A549 (cell line): ENCODE results near the gene RBSN. TPM values are rescaled to one million over a fixed set of nuclear protein-coding genes. Genes with fewer than 3 reads are reported as not detected.

ENCODE experiments used
- ATAC-seq, 2 experiments: fragments of 200-7000 bp in 1 of 2; fragments of >200 bp in 1 of 2; cut with Nextera tagmentation in 1 of 2; cut with Tn5 transposase in 1 of 2; 3 replicates each; pipeline versions ENCODE4 v1.8.0 to v1.9.1; 2018 to 2020; ENCODE audit warnings: mild to moderate bottlenecking in 1 of 2, moderate library complexity in 1 of 2
- CTCF ChIA-PET: fragments of 300-600 bp; sonication (Branson Sonifier 250); formaldehyde crosslinking; extraction: SDS; loops from one replicate; lab custom pipeline; 2021; ENCODE audit warnings: antibody characterized with exemption, inconsistent platforms; lab: Yijun Ruan, JAX
- POLR2A ChIA-PET: fragments of 350-600 bp; formaldehyde crosslinking; extraction: SDS; loops from one replicate; lab custom pipeline; 2021; ENCODE audit warnings: antibody characterized with exemption, inconsistent platforms; lab: Yijun Ruan, JAX
- DNase-seq, 2 experiments: peaks; one replicate each; pipeline versions ENCODE4 v3.0.0 to v3.0.0-alpha.2; 2011 to 2016; ENCODE audit warnings: low read depth in 1 of 2, low spot score in 1 of 2
- FAIRE-seq: peaks from 2 replicates; lab custom pipeline; 2011; peaks lifted over from hg19 to GRCh38; lab: Jason Lieb, UNC
- H3K27ac ChIP-seq, 2 experiments: fragments of >200 bp; sonication (Bioruptor Twin); formaldehyde crosslinking; 3 replicates each; pipeline ENCODE4 v1.5.1; 2016 to 2017
- H3K4me1 ChIP-seq: fragments of >200 bp; sonication (Bioruptor Twin); formaldehyde crosslinking; 3 replicates; pipeline ENCODE4 v1.6.1; 2016
- H3K4me2 ChIP-seq: fragments of >200 bp; sonication (Bioruptor Twin); formaldehyde crosslinking; 3 replicates; pipeline ENCODE4 v1.6.1; 2016
- H3K4me3 ChIP-seq: fragments of >200 bp; sonication (Bioruptor Twin); formaldehyde crosslinking; 3 replicates; pipeline ENCODE4 v1.5.1; 2016
- H3K9me3 ChIP-seq: fragments of >200 bp; sonication (Bioruptor Twin); formaldehyde crosslinking; 3 replicates; pipeline ENCODE4 v1.6.1; 2016
- BHLHE40 ChIP-seq: IDR thresholded peaks from 2 replicates; pipeline ENCODE4 v1.6.1; 2012; ENCODE audit warnings: low read depth, low read length, inconsistent platforms
- CHD2 ChIP-seq: fragments of 150-350 bp; IDR thresholded peaks from 2 replicates; pipeline ENCODE4 v1.6.1; 2014; ENCODE audit warnings: low read length; ENCODE audit not compliant: partially characterized antibody
- CHD4 ChIP-seq: fragments of 200-600 bp; sonication (generic); IDR thresholded peaks from 2 replicates; pipeline ENCODE4 v1.6.1; 2016; ENCODE audit warnings: antibody characterized with exemption, mild to moderate bottlenecking, borderline replicate concordance
- ESRRA ChIP-seq: fragments of 150-350 bp; IDR thresholded peaks from 2 replicates; pipeline ENCODE4 v1.6.1; 2014; ENCODE audit warnings: mild to moderate bottlenecking, low read length, borderline replicate concordance
- FOSB ChIP-seq: fragments of 250-450 bp; sonication (Bioruptor Pico); IDR thresholded peaks from 2 replicates; pipeline ENCODE4 v1.5.0; 2020; ENCODE audit warnings: mild to moderate bottlenecking, moderate library complexity
- FOXS1 ChIP-seq: fragments of 250-450 bp; sonication (Bioruptor Pico); IDR thresholded peaks from 2 replicates; pipeline ENCODE4 v1.5.0; 2020; ENCODE audit warnings: mild to moderate bottlenecking, moderate library complexity
- HDAC2 ChIP-seq: fragments of 200-600 bp; sonication (generic); IDR thresholded peaks from 2 replicates; pipeline ENCODE4 v1.6.1; 2016
- HOXB5 ChIP-seq: fragments of 250-450 bp; sonication (Bioruptor Pico); IDR thresholded peaks from 2 replicates; pipeline ENCODE4 v1.5.0; 2020; ENCODE audit warnings: mild to moderate bottlenecking, moderate library complexity
- JUN ChIP-seq, 2 experiments: fragments of >200 bp; sonication (Bioruptor Twin); formaldehyde crosslinking; IDR thresholded peaks; 2 replicates in 1 of 2; 3 replicates in 1 of 2; pipeline ENCODE4 v1.6.1; 2016 to 2017
- KDM1A ChIP-seq: fragments of 200-600 bp; sonication (generic); IDR thresholded peaks from 2 replicates; pipeline ENCODE4 v1.6.1; 2016; ENCODE audit warnings: low read depth, mild to moderate bottlenecking
- NPAS2 ChIP-seq: fragments of 250-450 bp; sonication (Bioruptor Pico); IDR thresholded peaks from 2 replicates; pipeline ENCODE4 v1.8.0; 2022; ENCODE audit warnings: mild to moderate bottlenecking, moderate library complexity, borderline replicate concordance
- NR3C1 ChIP-seq: fragments of >200 bp; sonication (Bioruptor Twin); formaldehyde crosslinking; IDR thresholded peaks from 3 replicates; pipeline ENCODE4 v1.6.1; 2017
- RNF2 ChIP-seq: fragments of 200-600 bp; sonication (generic); IDR thresholded peaks from 2 replicates; pipeline ENCODE4 v1.6.1; 2016; ENCODE audit warnings: low read depth, mild to moderate bottlenecking, antibody characterized with exemption, moderate library complexity, borderline replicate concordance
- TP53 ChIP-seq: fragments of 250-450 bp; sonication (Bioruptor Pico); IDR thresholded peaks from 2 replicates; pipeline ENCODE4 v1.5.0; 2021; ENCODE audit warnings: mild to moderate bottlenecking, moderate library complexity
- ZC3H11A ChIP-seq: fragments of 450-650 bp; IDR thresholded peaks from 2 replicates; pipeline ENCODE4 v1.6.1; 2014; ENCODE audit warnings: antibody characterized with exemption, mild to moderate bottlenecking
- ZSCAN20 ChIP-seq: fragments of 250-450 bp; sonication (Bioruptor Pico); IDR thresholded peaks from 2 replicates; pipeline ENCODE4 v1.8.0; 2022; ENCODE audit warnings: mild to moderate bottlenecking, moderate library complexity
- WGBS: methylation state at CpG from one replicate; pipeline ENCODE4 v1.1.6; 2017; ENCODE audit errors: missing lambda C conversion rate; 5-methylcytosine and 5-hydroxymethylcytosine counted together
- polyA plus RNA-seq, 4 experiments: library from polyadenylated mRNA; depleted of rRNA in 3 of 4; stranded (reverse); fragments of >200 nt; fragmentation: RNase III in 1 of 4; extraction: RNeasy Plus Mini Kit Qiagen cat#74134 plus additional on column Dnase treatment in 1 of 4; gene quantifications; 2 replicates in 3 of 4; 3 replicates in 1 of 4; pipeline ENCODE4 v1.2.3, GENCODE V29; 2011 to 2017
- TF ChIP-seq, protein P1 (sequence below): fragments of 200-600 bp; sonication (generic); IDR thresholded peaks from 2 replicates; pipeline ENCODE4 v1.6.1; 2016; ENCODE audit warnings: antibody characterized with exemption, mild to moderate bottlenecking, moderate library complexity
- TF ChIP-seq, protein P2 (sequence below): IDR thresholded peaks from 2 replicates; pipeline ENCODE4 v1.6.1; 2012
- TF ChIP-seq, protein P3 (sequence below): fragments of 250-450 bp; sonication (Bioruptor Pico); IDR thresholded peaks from 2 replicates; pipeline ENCODE4 v1.5.0; 2021; ENCODE audit warnings: mild to moderate bottlenecking, moderate library complexity, borderline replicate concordance
- TF ChIP-seq, protein P4 (sequence below): IDR thresholded peaks from 2 replicates; pipeline ENCODE4 v1.6.1; 2012
- TF ChIP-seq, protein P5 (sequence below): fragments of 150-350 bp; IDR thresholded peaks from 2 replicates; pipeline ENCODE4 v1.6.1; 2014; ENCODE audit warnings: low read depth, mild to moderate bottlenecking, low read length

The RBSN gene
- polyA plus RNA-seq, 2 of the 4 experiments (the other 2 are of a cell fraction): 9.5 to 14.9 TPM

DNA sequence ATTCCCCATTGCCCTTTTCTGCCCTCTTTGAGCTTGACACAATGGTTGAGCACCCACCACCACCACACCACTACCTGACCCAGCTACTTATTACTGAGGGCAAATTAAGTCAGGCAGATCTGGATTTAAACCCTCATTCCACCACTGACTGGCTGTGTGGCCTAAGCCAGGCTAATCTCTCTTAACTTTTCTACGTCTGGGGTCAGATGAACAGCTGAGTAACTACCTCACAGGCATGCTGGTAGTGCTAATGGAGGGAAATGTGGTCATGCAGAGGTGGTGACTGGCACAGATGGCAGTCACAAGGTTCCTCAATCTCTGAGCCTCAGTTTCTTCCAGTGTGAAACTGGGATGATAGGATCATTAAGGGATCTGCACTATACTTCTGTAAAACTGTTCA lies 29.5 kb downstream of the RBSN start (continued):
- TF ChIP-seq, protein P1, sequence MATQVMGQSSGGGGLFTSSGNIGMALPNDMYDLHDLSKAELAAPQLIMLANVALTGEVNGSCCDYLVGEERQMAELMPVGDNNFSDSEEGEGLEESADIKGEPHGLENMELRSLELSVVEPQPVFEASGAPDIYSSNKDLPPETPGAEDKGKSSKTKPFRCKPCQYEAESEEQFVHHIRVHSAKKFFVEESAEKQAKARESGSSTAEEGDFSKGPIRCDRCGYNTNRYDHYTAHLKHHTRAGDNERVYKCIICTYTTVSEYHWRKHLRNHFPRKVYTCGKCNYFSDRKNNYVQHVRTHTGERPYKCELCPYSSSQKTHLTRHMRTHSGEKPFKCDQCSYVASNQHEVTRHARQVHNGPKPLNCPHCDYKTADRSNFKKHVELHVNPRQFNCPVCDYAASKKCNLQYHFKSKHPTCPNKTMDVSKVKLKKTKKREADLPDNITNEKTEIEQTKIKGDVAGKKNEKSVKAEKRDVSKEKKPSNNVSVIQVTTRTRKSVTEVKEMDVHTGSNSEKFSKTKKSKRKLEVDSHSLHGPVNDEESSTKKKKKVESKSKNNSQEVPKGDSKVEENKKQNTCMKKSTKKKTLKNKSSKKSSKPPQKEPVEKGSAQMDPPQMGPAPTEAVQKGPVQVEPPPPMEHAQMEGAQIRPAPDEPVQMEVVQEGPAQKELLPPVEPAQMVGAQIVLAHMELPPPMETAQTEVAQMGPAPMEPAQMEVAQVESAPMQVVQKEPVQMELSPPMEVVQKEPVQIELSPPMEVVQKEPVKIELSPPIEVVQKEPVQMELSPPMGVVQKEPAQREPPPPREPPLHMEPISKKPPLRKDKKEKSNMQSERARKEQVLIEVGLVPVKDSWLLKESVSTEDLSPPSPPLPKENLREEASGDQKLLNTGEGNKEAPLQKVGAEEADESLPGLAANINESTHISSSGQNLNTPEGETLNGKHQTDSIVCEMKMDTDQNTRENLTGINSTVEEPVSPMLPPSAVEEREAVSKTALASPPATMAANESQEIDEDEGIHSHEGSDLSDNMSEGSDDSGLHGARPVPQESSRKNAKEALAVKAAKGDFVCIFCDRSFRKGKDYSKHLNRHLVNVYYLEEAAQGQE: no peak
- TF ChIP-seq, protein P2, sequence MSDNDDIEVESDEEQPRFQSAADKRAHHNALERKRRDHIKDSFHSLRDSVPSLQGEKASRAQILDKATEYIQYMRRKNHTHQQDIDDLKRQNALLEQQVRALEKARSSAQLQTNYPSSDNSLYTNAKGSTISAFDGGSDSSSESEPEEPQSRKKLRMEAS: no peak

DNA sequence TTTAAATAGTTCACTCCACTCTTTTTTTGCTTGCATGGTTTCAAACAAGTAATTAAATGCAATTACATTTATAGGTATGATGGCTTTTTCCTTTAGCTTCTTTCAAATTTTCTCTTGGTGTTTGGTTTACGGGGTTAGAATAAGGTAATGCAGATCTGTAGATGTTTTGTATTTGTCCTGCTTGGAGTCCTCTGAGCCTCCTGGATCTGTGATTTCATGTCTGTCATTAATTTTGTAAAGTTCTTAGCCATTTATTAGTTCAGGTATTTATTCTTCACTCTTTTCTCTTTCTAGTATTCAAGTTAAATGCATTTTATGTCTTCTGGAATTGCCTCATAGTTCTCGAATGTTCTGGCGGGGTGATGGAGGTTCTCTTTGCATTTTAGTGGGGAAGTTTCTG lies 32.5 kb downstream of the RBSN start:
- no peak overlapping the region for H3K4me3 ChIP-seq
- H3K4me1 ChIP-seq: peaks cover 12% of the 10 kb centered on the region
- WGBS: 94% methylated on average over 3 of the region's 3 CpGs
- no peak for ATAC-seq
- POLR2A ChIA-PET: no interaction called here
- no peak overlapping the region for H3K27ac ChIP-seq
- CTCF ChIA-PET: interaction anchor here (0.7 to 1.0 kb wide), 2 partner anchors 29 to 84 kb away, joined by 3 read pairs; no protein-coding TSS in a partner anchor
- no peak for FAIRE-seq
- DNase-seq: no peak
- H3K9me3 ChIP-seq: no peaks in the 10 kb centered on the region
- H3K4me2 ChIP-seq: no peak overlapping the region
- TF ChIP-seq ZSCAN20 (CRISPR knock-in tag) (no peak), NPAS2 (no peak), CHD2 (no peak), CHD4 (no peak), JUN (IDR thresholded peaks at IDR 0.05) (no peak), HDAC2 (no peak), RNF2 (no peak), ESRRA (no peak), BHLHE40 (no peak), HOXB5 (CRISPR knock-in tag) (no peak), ZC3H11A (no peak), FOXS1 (CRISPR knock-in tag) (no peak), NR3C1 (no peak), TP53 (CRISPR knock-in tag) (no peak), KDM1A (no peak), FOSB (no peak)
- TF ChIP-seq, protein P3, sequence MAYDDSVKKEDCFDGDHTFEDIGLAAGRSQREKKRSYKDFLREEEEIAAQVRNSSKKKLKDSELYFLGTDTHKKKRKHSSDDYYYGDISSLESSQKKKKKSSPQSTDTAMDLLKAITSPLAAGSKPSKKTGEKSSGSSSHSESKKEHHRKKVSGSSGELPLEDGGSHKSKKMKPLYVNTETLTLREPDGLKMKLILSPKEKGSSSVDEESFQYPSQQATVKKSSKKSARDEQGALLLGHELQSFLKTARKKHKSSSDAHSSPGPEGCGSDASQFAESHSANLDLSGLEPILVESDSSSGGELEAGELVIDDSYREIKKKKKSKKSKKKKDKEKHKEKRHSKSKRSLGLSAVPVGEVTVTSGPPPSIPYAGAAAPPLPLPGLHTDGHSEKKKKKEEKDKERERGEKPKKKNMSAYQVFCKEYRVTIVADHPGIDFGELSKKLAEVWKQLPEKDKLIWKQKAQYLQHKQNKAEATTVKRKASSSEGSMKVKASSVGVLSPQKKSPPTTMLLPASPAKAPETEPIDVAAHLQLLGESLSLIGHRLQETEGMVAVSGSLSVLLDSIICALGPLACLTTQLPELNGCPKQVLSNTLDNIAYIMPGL (CRISPR knock-in tag): no peak
- TF ChIP-seq, protein P4, sequence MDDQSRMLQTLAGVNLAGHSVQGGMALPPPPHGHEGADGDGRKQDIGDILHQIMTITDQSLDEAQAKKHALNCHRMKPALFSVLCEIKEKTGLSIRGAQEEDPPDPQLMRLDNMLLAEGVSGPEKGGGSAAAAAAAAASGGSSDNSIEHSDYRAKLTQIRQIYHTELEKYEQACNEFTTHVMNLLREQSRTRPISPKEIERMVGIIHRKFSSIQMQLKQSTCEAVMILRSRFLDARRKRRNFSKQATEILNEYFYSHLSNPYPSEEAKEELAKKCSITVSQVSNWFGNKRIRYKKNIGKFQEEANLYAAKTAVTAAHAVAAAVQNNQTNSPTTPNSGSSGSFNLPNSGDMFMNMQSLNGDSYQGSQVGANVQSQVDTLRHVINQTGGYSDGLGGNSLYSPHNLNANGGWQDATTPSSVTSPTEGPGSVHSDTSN: no peak
- TF ChIP-seq, protein P5, sequence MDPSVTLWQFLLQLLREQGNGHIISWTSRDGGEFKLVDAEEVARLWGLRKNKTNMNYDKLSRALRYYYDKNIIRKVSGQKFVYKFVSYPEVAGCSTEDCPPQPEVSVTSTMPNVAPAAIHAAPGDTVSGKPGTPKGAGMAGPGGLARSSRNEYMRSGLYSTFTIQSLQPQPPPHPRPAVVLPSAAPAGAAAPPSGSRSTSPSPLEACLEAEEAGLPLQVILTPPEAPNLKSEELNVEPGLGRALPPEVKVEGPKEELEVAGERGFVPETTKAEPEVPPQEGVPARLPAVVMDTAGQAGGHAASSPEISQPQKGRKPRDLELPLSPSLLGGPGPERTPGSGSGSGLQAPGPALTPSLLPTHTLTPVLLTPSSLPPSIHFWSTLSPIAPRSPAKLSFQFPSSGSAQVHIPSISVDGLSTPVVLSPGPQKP: no peak
